Natural killer cell treated with Interleukin-12 subunit alpha and Interleukin-12 subunit beta and Interleukin-15 and Interleukin-18, amount 100 ng/mL, for 72 hours (primary cell): Measurements from ENCODE around the gene CLDN20. TPM values are rescaled to one million over a fixed set of nuclear protein-coding genes. Genes with fewer than 3 reads are reported as not detected.
"Not testable (repeated sequence)": the region's sequence is repeated elsewhere in the genome, so short reads cannot be mapped to it uniquely, and the experiment has no call there.

Source experiments
- ATAC-seq, 2 donors: fragments of 150-1000 bp; cut with Tn5 transposase in 1 of 2; sonication (Bioruptor Pico), chemical (Tn5 transposase) in 1 of 2; 2 replicates each; pipeline ENCODE4 v1.10.0; 2021
- DNase-seq: peaks from one replicate; pipeline ENCODE4 v3.0.0; 2022; ENCODE audit warnings: low spot score
- H3K27ac Mint-ChIP-seq, 2 donors: 1 replicate in 1 of 2; 2 replicates in 1 of 2; pipeline ENCODE4 v1.8.0; 2022; ENCODE audit warnings: mixed read lengths in 2 of 2, mild to moderate bottlenecking in 1 of 2, moderate library complexity in 1 of 2
- H3K27me3 Mint-ChIP-seq, 2 donors: 1 replicate in 1 of 2; 2 replicates in 1 of 2; pipeline ENCODE4 v1.8.0; 2022; ENCODE audit warnings: mixed read lengths in 2 of 2
- H3K36me3 Mint-ChIP-seq: one replicate; pipeline ENCODE4 v1.8.0; 2022; ENCODE audit warnings: mixed read lengths
- H3K4me1 Mint-ChIP-seq, 2 donors: 1 replicate in 1 of 2; 2 replicates in 1 of 2; pipeline ENCODE4 v1.8.0; 2022; ENCODE audit warnings: low read depth in 2 of 2, mixed read lengths in 2 of 2, mild to moderate bottlenecking in 1 of 2
- H3K4me3 Mint-ChIP-seq: one replicate; pipeline ENCODE4 v1.8.0; 2022; ENCODE audit warnings: mixed read lengths
- H3K9me3 Mint-ChIP-seq: 2 replicates; pipeline ENCODE4 v1.8.0; 2022; ENCODE audit warnings: mixed read lengths
- total RNA-seq, 2 donors: library from RNA; stranded (reverse); gene quantifications; one replicate each; pipeline ENCODE4 v1.2.3, GENCODE V29; 2022

The CLDN20 gene
- total RNA-seq = not detected

DNA sequence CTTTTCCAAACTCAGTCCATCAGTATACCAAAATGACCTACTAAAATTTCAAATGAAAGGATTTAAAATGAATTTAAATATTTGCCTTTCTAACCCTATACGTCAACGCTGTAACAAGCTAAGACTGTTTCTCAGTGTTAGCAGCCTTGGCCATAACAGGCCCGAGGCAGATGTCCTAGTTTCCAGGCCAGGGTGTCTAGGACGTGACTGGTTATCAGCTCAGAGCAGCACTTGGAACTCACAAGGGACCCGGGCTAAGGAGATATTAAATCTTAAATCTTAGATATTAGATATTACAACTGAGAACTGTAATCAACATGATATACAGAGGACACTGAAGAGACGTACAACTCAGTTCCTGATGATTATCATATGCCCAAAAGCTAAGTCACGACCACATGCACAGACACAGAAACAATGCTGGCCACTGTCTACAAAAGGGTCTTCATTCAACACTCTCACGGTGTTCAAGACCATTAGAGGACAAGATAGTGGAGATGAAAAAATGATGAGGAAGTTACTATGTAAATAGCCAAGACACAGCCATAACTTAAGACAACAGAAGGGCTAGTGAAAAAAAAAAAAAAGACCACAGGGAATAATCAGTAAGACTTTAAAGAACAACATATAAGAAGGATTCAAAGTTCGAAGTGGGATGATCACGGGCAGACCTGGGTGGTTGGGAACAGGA is at the start of gene CLDN20:
CLDN20 (plus strand) TSS at position 641 of the 691 bp plus-strand sequence. CDS start 11,707 bp downstream, outside the sequence.
- ATAC-seq (no peak), DNase-seq (no peak)
- H3K4me3 Mint-ChIP-seq = no peak within 1 kb of the TSS
- H3K4me1 Mint-ChIP-seq = peaks cover 7 to 12% of the 10 kb centered on the region in 2 donors
- peaks cover 5% of the 10 kb centered on the region for H3K36me3 Mint-ChIP-seq
- H3K27me3 Mint-ChIP-seq = no peaks in the 10 kb centered on the region
- no peak within 1 kb of the TSS for H3K27ac Mint-ChIP-seq
- H3K9me3 Mint-ChIP-seq = no peaks in the 10 kb centered on the region

DNA sequence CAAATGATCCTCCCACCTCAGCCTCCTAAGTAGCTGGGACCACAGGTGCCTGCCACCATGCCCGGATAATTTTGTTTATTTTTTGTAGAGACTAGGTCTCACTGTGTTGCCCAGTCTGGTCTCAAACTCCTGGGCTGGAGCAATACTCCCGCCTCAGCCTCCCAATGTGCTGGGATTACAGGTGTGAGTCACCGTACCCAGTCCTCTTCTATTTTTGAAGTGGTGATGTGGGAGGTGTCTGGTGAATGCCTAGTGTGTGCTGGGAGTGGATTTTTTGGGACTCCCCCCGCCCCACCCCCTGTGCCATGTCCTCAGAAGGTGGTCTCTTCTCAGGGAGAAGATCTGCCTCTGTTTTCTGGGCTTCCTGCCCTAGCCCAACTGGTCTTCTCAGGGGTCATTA is 47.9 kb upstream of the CLDN20 start:
- DNase-seq = no peak
- Mint-ChIP-seq H3K27me3 (peaks cover 0 to 12% of the 10 kb centered on the region in 2 donors), H3K27ac (no peak overlapping the region), H3K4me3 (no peak overlapping the region), H3K36me3 (peaks cover 6% of the 10 kb centered on the region), H3K9me3 (no peaks in the 10 kb centered on the region), H3K4me1 (no peaks in the 10 kb centered on the region)
- ATAC-seq = no peak

GRCh38 chr6:155216312-155217046 is 47.3 kb upstream of the CLDN20 start:
- Mint-ChIP-seq H3K4me3 (no peak overlapping the region), H3K27me3 (peaks cover 0 to 12% of the 10 kb centered on the region in 2 donors), H3K27ac (no peak overlapping the region), H3K4me1 (no peaks in the 10 kb centered on the region), H3K9me3 (no peaks in the 10 kb centered on the region), H3K36me3 (peaks cover 6% of the 10 kb centered on the region)
- DNase-seq (no peak), ATAC-seq (peak in 1 of 2 donors; percentile 30)

GRCh38 chr6:155218711-155219110 is 45.1 kb upstream of the CLDN20 start:
- ATAC-seq, H3K27ac Mint-ChIP-seq, DNase-seq, H3K4me3 Mint-ChIP-seq, H3K4me1 Mint-ChIP-seq, H3K9me3 Mint-ChIP-seq, H3K36me3 Mint-ChIP-seq: not testable (repeated sequence)
- peaks cover 0 to 12% of the 10 kb centered on the region in 2 donors for H3K27me3 Mint-ChIP-seq

- DNase-seq (no peak), ATAC-seq (no peak)
- H3K27me3 Mint-ChIP-seq = peaks cover 0 to 16% of the 10 kb centered on the region in 2 donors
- no peak overlapping the region for H3K4me3 Mint-ChIP-seq
- no peaks in the 10 kb centered on the region for H3K9me3 Mint-ChIP-seq
- no peak overlapping the region for H3K27ac Mint-ChIP-seq
- H3K36me3 Mint-ChIP-seq = no peaks in the 10 kb centered on the region
- peaks cover 6 to 14% of the 10 kb centered on the region in 2 donors for H3K4me1 Mint-ChIP-seq
Observed at GRCh38 chr6:155219299-155219698, 44.5 kb upstream of the CLDN20 start.

GRCh38 chr6:155219858-155220301 is 43.9 kb upstream of the CLDN20 start:
- H3K4me3 Mint-ChIP-seq = no peak overlapping the region

DNA sequence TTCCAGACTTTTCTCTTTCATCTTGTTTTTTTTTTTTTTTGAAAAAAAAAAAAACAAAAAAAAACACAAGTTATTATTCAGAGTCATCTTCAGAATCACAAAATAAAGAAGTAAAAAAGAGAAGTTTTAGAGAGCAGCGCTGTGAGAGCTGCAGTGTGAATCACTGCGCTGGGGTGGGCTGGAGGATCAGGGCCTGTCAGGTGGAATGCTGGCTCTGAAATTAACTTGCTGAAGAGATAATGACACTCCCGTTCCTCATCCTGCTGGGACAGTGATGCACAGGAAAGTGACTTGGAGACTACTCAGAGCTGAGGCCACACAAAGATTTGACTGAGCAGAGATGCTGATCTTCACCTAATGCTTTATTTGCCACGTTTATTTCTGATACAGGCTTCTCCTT is 42.7 kb upstream of the CLDN20 start:
- Mint-ChIP-seq H3K4me3 (no peak overlapping the region), H3K4me1 (peaks cover 10 to 28% of the 10 kb centered on the region in 2 donors), H3K36me3 (no peaks in the 10 kb centered on the region), H3K9me3 (no peaks in the 10 kb centered on the region), H3K27ac (no peak overlapping the region), H3K27me3 (peaks cover 0 to 18% of the 10 kb centered on the region in 2 donors)
- DNase-seq = no peak
- ATAC-seq = no peak

More at GRCh38 chr6:155219858-155220301, 43.9 kb upstream of the CLDN20 start:
- no peak for DNase-seq
- Mint-ChIP-seq H3K36me3 (no peaks in the 10 kb centered on the region), H3K9me3 (no peaks in the 10 kb centered on the region), H3K27ac (no peak overlapping the region), H3K4me1 (peaks cover 10 to 20% of the 10 kb centered on the region in 2 donors), H3K27me3 (peaks cover 0 to 18% of the 10 kb centered on the region in 2 donors)
- ATAC-seq = no peak

DNA sequence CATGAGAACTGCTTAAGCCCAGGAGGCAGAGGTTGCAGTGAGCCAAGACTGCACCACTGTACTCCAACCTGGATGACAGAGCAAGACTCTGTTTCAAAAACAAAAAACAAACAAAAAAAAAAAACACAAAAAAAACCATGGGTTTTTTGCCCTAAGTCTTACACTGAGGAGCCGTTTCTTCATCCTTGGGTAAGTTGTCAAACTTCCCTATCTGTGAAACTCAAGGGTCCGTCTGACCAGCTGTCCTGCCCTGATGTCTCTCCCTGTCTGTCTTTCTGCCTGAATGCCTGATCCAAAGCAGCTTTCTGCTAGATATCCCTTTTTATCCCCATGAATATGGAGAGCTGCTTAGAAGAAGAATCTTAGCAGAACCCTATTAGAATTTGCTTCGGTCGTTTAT is 41.3 kb upstream of the CLDN20 start:
- Mint-ChIP-seq H3K27ac (no peak overlapping the region), H3K27me3 (peaks cover 0 to 19% of the 10 kb centered on the region in 2 donors), H3K4me3 (no peak overlapping the region), H3K36me3 (no peaks in the 10 kb centered on the region), H3K4me1 (peaks cover 10 to 28% of the 10 kb centered on the region in 2 donors), H3K9me3 (no peaks in the 10 kb centered on the region)
- no peak for DNase-seq
- no peak for ATAC-seq

DNA sequence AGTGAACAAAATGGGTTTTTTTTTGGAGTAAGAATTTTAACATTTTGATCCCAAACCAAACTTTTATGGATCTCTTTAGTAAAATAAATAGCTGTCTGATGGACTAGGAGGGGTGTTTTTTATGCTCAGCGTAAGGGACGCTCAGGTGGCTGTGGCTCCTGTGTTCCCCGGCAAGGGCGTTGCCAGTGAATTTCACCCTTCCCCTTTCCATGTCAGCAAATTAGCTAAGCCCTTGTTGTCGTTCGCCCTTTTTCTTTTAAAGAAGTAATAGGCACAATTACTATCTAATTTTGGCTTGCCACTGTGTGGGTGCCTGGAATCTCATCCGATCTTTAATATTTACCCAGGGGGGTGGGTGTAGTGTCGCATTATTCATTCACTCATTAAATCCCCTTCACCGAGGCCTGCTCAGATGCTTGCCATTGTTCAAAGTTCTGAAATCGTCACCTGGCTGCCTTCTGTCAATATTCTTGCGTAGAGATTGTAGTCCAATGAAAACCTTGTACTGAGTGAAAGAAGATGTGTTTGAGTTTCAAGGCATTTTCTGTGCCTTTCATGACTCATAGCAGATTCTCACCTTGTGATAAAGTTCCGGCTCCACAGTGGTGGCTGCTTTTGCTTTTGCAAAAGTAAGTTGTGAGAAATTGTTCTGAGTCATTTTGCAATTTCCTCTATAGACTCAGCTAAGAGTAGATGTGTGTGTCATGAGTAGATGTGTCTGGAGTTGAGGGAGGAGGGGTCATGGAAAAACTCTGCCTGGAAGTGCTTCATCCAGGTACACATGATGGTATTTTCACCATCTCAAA is 40.0 kb upstream of the CLDN20 start:
- ATAC-seq (peak; percentile 89 to 93), DNase-seq (no peak)
- Mint-ChIP-seq H3K27ac (peak overlapping the region; percentile 77 to 82), H3K9me3 (no peaks in the 10 kb centered on the region), H3K36me3 (no peaks in the 10 kb centered on the region), H3K4me1 (peaks cover 10 to 28% of the 10 kb centered on the region in 2 donors), H3K27me3 (peaks cover 0 to 17% of the 10 kb centered on the region in 2 donors), H3K4me3 (peak overlapping the region; percentile 76)

DNA sequence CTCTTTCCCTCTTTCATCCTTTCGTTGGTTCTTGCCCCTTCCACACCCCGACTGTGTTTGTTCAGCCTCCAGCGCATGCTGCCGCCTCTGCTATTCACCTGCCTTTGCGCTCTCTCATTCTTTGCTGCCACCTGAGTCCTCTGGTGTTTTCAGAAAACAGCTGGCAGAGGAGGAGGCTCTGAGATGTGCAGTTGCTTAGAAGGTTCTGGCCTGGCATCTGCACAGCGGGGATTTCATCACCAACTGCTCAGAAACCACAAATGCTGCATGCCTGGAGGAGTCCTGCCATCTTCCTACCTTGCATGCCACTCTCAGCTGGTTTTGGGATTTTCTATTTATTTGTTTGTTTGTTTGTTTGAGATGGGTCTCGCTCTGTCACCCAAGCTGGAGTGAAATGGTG is 39.2 kb upstream of the CLDN20 start:
- ATAC-seq (no peak), DNase-seq (no peak)
- H3K4me3 Mint-ChIP-seq = peak overlapping the region; percentile 76
- peaks cover 10 to 28% of the 10 kb centered on the region in 2 donors for H3K4me1 Mint-ChIP-seq
- H3K27me3 Mint-ChIP-seq = peaks cover 0 to 17% of the 10 kb centered on the region in 2 donors
- H3K36me3 Mint-ChIP-seq = peaks cover 7% of the 10 kb centered on the region
- no peaks in the 10 kb centered on the region for H3K9me3 Mint-ChIP-seq
- H3K27ac Mint-ChIP-seq = peak overlapping the region; percentile 77 to 82

GRCh38 chr6:155227046-155227445 is 36.8 kb upstream of the CLDN20 start:
- H3K4me1 Mint-ChIP-seq = peaks cover 10 to 28% of the 10 kb centered on the region in 2 donors
- ATAC-seq = no peak
- no peak overlapping the region for H3K4me3 Mint-ChIP-seq
- H3K36me3 Mint-ChIP-seq = peaks cover 8% of the 10 kb centered on the region
- H3K27ac Mint-ChIP-seq = no peak overlapping the region
- no peak for DNase-seq
- peaks cover 0 to 17% of the 10 kb centered on the region in 2 donors for H3K27me3 Mint-ChIP-seq
- no peaks in the 10 kb centered on the region for H3K9me3 Mint-ChIP-seq

- ATAC-seq (no peak), DNase-seq (no peak)
- Mint-ChIP-seq H3K36me3 (peaks cover 8% of the 10 kb centered on the region), H3K27me3 (peaks cover 0 to 17% of the 10 kb centered on the region in 2 donors), H3K4me1 (peaks cover 10 to 20% of the 10 kb centered on the region in 2 donors), H3K9me3 (no peaks in the 10 kb centered on the region), H3K27ac (no peak overlapping the region), H3K4me3 (no peak overlapping the region)
Observed at GRCh38 chr6:155228546-155229166, 35.2 kb upstream of the CLDN20 start.

GRCh38 chr6:155230975-155231374 is 32.8 kb upstream of the CLDN20 start:
- not testable (repeated sequence) for H3K4me3 Mint-ChIP-seq, H3K9me3 Mint-ChIP-seq, H3K4me1 Mint-ChIP-seq, H3K36me3 Mint-ChIP-seq, DNase-seq, ATAC-seq, H3K27ac Mint-ChIP-seq
- H3K27me3 Mint-ChIP-seq = peaks cover 0 to 11% of the 10 kb centered on the region in 2 donors
